Measurements from ENCODE around the gene CHD2. TPM values are rescaled to one million over a fixed set of nuclear protein-coding genes. Genes with fewer than 3 reads are reported as not detected.
A peak's percentile ranks its signal among the peaks of the same experiment; 100 is the strongest.
"Not testable (repeated sequence)": the region's sequence is repeated elsewhere in the genome, so short reads cannot be mapped to it uniquely, and the experiment has no call there.

CHD2 gene
- total RNA-seq, 1 donor from 2014 or later: 54.2 TPM

GRCh38 chr15:92917598-92918407 is 17.7 kb downstream of the CHD2 start:
- no peaks in the 10 kb centered on the region for H3K36me3 ChIP-seq (ENCODE audit: control insufficient read depth, insufficient read depth, low read length)
- no peaks in the 10 kb centered on the region for H3K27me3 ChIP-seq (ENCODE audit: control insufficient read depth, insufficient read depth, low read length)
- no peak for DNase-seq (ENCODE audit: low read depth)
- no peak overlapping the region for H3K4me3 ChIP-seq (ENCODE audit: low read depth, low read length)
- TF ChIP-seq, protein P1, sequence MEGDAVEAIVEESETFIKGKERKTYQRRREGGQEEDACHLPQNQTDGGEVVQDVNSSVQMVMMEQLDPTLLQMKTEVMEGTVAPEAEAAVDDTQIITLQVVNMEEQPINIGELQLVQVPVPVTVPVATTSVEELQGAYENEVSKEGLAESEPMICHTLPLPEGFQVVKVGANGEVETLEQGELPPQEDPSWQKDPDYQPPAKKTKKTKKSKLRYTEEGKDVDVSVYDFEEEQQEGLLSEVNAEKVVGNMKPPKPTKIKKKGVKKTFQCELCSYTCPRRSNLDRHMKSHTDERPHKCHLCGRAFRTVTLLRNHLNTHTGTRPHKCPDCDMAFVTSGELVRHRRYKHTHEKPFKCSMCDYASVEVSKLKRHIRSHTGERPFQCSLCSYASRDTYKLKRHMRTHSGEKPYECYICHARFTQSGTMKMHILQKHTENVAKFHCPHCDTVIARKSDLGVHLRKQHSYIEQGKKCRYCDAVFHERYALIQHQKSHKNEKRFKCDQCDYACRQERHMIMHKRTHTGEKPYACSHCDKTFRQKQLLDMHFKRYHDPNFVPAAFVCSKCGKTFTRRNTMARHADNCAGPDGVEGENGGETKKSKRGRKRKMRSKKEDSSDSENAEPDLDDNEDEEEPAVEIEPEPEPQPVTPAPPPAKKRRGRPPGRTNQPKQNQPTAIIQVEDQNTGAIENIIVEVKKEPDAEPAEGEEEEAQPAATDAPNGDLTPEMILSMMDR (IDR thresholded peaks at IDR 0.05; ENCODE audit: insufficient read depth, low read length, poor library complexity, severe bottlenecking): peak; percentile 73

- not testable (repeated sequence) for H3K27me3 ChIP-seq (ENCODE audit: control insufficient read depth, insufficient read depth, low read length); H3K36me3 ChIP-seq (ENCODE audit: control insufficient read depth, insufficient read depth, low read length); H3K4me3 ChIP-seq (ENCODE audit: low read depth, low read length); DNase-seq (ENCODE audit: low read depth)
These were observed 18.8 kb downstream of the CHD2 start for GRCh38 chr15:92918881-92919280.

- H3K36me3 ChIP-seq (ENCODE audit: control insufficient read depth, insufficient read depth, low read length): peaks cover 1% of the 10 kb centered on the region
- no peak for DNase-seq (ENCODE audit: low read depth)
- TF ChIP-seq, protein P1 (IDR thresholded peaks at IDR 0.05; ENCODE audit: insufficient read depth, low read length, poor library complexity, severe bottlenecking): no peak
- no peaks in the 10 kb centered on the region for H3K27me3 ChIP-seq (ENCODE audit: control insufficient read depth, insufficient read depth, low read length)
- no peak overlapping the region for H3K4me3 ChIP-seq (ENCODE audit: low read depth, low read length)
These were observed 20.6 kb downstream of the CHD2 start for GRCh38 chr15:92920595-92921161.

DNA sequence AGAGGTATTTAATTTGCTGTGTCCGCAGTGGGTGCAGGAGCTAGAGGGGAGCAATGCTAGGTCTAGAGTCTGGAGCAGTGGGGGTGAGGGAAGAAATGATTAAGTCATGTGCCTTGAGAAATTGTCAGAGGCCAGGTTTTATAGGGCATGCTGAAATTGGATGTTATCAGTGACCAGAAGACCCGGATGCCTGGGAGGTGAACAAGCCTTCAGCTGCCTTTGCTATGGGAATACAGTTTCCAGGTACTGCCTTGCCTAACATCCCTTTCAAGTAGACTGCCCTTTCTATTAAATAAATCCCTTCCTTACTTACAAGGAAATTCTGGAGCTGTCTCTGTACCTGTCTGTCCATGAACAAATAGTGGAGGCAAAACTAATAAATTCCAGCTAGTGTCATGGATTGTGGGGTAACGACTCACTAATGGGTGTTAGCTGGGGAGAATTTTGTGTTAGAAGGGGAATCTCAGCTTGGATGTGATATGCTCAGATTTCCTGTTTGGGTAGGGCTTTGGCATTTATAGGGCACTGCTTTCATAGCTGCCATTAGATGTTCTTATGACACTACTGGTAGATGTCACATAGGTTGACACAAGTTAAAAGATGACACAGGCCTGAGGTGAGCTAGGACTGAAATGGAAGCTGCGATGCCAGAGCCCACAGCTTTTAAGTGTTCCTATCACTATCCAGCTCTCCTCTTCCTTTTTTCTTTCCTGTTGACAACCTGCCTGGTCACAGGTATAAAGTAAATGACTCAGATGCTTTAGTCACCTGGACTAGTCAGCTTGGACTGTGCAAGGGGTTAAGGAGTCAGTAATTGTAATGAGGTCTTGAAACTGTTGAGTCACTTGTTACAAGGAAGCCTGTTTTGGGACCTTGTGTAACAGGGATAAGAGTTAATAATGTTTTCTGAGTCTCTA is 21.3 kb downstream of the CHD2 start:
- TF ChIP-seq, protein P1 (IDR thresholded peaks at IDR 0.05; ENCODE audit: insufficient read depth, low read length, poor library complexity, severe bottlenecking): no peak
- DNase-seq (ENCODE audit: low read depth): peak; percentile 84
- H3K36me3 ChIP-seq (ENCODE audit: control insufficient read depth, insufficient read depth, low read length): peaks cover 1% of the 10 kb centered on the region
- H3K27me3 ChIP-seq (ENCODE audit: control insufficient read depth, insufficient read depth, low read length): no peaks in the 10 kb centered on the region
- H3K4me3 ChIP-seq (ENCODE audit: low read depth, low read length): no peak overlapping the region

GRCh38 chr15:92922418-92923002 is 22.4 kb downstream of the CHD2 start:
- no peak for DNase-seq (ENCODE audit: low read depth)
- TF ChIP-seq, protein P1 (IDR thresholded peaks at IDR 0.05; ENCODE audit: insufficient read depth, low read length, poor library complexity, severe bottlenecking): no peak
- Histone ChIP-seq H3K36me3 (ENCODE audit: control insufficient read depth, insufficient read depth, low read length) (peaks cover 1% of the 10 kb centered on the region), H3K4me3 (ENCODE audit: low read depth, low read length) (no peak overlapping the region), H3K27me3 (ENCODE audit: control insufficient read depth, insufficient read depth, low read length) (no peaks in the 10 kb centered on the region)

GRCh38 chr15:92924216-92924615 is 24.1 kb downstream of the CHD2 start:
- peaks cover 1% of the 10 kb centered on the region for H3K36me3 ChIP-seq (ENCODE audit: control insufficient read depth, insufficient read depth, low read length)
- TF ChIP-seq, protein P1 (IDR thresholded peaks at IDR 0.05; ENCODE audit: insufficient read depth, low read length, poor library complexity, severe bottlenecking): no peak

More at GRCh38 chr15:92924216-92924615, 24.1 kb downstream of the CHD2 start:
- Histone ChIP-seq H3K4me3 (ENCODE audit: low read depth, low read length) (no peak overlapping the region), H3K27me3 (ENCODE audit: control insufficient read depth, insufficient read depth, low read length) (no peaks in the 10 kb centered on the region)
- no peak for DNase-seq (ENCODE audit: low read depth)

Measured in kidney epithelial cell (primary cell).